Measurements from ENCODE around the gene NCAPD2.
A peak's percentile ranks its signal among the peaks of the same experiment; 100 is the strongest.

Gene NCAPD2

DNA sequence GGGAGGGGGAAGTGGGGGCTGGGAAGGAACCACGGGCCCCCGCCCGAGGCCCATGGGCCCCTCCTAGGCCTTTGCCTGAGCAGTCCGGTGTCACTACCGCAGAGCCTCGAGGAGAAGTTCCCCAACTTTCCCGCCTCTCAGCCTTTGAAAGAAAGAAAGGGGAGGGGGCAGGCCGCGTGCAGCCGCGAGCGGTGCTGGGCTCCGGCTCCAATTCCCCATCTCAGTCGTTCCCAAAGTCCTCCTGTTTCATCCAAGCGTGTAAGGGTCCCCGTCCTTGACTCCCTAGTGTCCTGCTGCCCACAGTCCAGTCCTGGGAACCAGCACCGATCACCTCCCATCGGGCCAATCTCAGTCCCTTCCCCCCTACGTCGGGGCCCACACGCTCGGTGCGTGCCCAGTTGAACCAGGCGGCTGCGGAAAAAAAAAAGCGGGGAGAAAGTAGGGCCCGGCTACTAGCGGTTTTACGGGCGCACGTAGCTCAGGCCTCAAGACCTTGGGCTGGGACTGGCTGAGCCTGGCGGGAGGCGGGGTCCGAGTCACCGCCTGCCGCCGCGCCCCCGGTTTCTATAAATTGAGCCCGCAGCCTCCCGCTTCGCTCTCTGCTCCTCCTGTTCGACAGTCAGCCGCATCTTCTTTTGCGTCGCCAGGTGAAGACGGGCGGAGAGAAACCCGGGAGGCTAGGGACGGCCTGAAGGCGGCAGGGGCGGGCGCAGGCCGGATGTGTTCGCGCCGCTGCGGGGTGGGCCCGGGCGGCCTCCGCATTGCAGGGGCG lies 40.2 kb downstream of the NCAPD2 start, which contains the start of gene GAPDH:
GAPDH (plus strand) TSS at position 595 of the 772 bp plus-strand sequence. CDS start 316 bp downstream, outside the sequence.
- DNase-seq (ENCODE audit: low read depth): peak; percentile 85

DNA sequence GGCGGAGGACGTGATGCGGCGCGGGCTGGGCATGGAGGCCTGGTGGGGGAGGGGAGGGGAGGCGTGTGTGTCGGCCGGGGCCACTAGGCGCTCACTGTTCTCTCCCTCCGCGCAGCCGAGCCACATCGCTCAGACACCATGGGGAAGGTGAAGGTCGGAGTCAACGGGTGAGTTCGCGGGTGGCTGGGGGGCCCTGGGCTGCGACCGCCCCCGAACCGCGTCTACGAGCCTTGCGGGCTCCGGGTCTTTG lies 40.7 kb downstream of the NCAPD2 start:
- no peak for DNase-seq (ENCODE audit: low read depth)

DNA sequence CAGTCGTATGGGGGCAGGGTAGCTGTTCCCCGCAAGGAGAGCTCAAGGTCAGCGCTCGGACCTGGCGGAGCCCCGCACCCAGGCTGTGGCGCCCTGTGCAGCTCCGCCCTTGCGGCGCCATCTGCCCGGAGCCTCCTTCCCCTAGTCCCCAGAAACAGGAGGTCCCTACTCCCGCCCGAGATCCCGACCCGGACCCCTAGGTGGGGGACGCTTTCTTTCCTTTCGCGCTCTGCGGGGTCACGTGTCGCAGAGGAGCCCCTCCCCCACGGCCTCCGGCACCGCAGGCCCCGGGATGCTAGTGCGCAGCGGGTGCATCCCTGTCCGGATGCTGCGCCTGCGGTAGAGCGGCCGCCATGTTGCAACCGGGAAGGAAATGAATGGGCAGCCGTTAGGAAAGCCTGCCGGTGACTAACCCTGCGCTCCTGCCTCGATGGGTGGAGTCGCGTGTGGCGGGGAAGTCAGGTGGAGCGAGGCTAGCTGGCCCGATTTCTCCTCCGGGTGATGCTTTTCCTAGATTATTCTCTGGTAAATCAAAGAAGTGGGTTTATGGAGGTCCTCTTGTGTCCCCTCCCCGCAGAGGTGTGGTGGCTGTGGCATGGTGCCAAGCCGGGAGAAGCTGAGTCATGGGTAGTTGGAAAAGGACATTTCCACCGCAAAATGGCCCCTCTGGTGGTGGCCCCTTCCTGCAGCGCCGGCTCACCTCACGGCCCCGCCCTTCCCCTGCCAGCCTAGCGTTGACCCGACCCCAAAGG lies 41.2 kb downstream of the NCAPD2 start:
- peak; percentile 62 for DNase-seq (ENCODE audit: low read depth)

DNA sequence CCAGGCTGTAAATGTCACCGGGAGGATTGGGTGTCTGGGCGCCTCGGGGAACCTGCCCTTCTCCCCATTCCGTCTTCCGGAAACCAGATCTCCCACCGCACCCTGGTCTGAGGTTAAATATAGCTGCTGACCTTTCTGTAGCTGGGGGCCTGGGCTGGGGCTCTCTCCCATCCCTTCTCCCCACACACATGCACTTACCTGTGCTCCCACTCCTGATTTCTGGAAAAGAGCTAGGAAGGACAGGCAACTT lies 41.7 kb downstream of the NCAPD2 start:
- DNase-seq (ENCODE audit: low read depth): no peak

DNA sequence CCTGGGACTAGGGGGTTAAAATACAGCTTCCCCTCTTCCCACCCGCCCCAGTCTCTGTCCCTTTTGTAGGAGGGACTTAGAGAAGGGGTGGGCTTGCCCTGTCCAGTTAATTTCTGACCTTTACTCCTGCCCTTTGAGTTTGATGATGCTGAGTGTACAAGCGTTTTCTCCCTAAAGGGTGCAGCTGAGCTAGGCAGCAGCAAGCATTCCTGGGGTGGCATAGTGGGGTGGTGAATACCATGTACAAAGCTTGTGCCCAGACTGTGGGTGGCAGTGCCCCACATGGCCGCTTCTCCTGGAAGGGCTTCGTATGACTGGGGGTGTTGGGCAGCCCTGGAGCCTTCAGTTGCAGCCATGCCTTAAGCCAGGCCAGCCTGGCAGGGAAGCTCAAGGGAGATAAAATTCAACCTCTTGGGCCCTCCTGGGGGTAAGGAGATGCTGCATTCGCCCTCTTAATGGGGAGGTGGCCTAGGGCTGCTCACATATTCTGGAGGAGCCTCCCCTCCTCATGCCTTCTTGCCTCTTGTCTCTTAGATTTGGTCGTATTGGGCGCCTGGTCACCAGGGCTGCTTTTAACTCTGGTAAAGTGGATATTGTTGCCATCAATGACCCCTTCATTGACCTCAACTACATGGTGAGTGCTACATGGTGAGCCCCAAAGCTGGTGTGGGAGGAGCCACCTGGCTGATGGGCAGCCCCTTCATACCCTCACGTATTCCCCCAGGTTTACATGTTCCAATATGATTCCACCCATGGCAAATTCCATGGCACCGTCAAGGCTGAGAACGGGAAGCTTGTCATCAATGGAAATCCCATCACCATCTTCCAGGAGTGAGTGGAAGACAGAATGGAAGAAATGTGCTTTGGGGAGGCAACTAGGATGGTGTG lies 42.3 kb downstream of the NCAPD2 start:
- DNase-seq (ENCODE audit: low read depth): no peak

DNA sequence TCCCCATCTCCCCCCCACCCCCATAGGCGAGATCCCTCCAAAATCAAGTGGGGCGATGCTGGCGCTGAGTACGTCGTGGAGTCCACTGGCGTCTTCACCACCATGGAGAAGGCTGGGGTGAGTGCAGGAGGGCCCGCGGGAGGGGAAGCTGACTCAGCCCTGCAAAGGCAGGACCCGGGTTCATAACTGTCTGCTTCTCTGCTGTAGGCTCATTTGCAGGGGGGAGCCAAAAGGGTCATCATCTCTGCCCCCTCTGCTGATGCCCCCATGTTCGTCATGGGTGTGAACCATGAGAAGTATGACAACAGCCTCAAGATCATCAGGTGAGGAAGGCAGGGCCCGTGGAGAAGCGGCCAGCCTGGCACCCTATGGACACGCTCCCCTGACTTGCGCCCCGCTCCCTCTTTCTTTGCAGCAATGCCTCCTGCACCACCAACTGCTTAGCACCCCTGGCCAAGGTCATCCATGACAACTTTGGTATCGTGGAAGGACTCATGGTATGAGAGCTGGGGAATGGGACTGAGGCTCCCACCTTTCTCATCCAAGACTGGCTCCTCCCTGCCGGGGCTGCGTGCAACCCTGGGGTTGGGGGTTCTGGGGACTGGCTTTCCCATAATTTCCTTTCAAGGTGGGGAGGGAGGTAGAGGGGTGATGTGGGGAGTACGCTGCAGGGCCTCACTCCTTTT lies 43.1 kb downstream of the NCAPD2 start:
- DNase-seq (ENCODE audit: low read depth): no peak

DNA sequence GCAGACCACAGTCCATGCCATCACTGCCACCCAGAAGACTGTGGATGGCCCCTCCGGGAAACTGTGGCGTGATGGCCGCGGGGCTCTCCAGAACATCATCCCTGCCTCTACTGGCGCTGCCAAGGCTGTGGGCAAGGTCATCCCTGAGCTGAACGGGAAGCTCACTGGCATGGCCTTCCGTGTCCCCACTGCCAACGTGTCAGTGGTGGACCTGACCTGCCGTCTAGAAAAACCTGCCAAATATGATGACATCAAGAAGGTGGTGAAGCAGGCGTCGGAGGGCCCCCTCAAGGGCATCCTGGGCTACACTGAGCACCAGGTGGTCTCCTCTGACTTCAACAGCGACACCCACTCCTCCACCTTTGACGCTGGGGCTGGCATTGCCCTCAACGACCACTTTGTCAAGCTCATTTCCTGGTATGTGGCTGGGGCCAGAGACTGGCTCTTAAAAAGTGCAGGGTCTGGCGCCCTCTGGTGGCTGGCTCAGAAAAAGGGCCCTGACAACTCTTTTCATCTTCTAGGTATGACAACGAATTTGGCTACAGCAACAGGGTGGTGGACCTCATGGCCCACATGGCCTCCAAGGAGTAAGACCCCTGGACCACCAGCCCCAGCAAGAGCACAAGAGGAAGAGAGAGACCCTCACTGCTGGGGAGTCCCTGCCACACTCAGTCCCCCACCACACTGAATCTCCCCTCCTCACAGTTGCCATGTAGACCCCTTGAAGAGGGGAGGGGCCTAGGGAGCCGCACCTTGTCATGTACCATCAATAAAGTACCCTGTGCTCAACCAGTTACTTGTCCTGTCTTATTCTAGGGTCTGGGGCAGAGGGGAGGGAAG lies 43.9 kb downstream of the NCAPD2 start:
- DNase-seq (ENCODE audit: low read depth): peak; percentile 66

DNA sequence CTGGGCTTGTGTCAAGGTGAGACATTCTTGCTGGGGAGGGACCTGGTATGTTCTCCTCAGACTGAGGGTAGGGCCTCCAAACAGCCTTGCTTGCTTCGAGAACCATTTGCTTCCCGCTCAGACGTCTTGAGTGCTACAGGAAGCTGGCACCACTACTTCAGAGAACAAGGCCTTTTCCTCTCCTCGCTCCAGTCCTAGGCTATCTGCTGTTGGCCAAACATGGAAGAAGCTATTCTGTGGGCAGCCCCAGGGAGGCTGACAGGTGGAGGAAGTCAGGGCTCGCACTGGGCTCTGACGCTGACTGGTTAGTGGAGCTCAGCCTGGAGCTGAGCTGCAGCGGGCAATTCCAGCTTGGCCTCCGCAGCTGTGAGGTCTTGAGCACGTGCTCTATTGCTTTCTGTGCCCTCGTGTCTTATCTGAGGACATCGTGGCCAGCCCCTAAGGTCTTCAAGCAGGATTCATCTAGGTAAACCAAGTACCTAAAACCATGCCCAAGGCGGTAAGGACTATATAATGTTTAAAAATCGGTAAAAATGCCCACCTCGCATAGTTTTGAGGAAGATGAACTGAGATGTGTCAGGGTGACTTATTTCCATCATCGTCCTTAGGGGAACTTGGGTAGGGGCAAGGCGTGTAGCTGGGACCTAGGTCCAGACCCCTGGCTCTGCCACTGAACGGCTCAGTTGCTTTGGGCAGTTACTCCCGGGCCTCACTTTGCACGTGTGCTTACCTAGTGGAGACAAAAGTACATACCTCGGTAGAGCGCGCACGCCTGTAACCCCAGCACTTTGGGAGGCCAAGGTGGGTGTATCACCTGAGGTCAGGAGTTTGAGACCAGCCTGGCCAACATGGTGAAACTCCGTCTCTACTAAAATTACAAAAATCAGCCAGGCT lies 44.8 kb downstream of the NCAPD2 start:
- no peak for DNase-seq (ENCODE audit: low read depth)

DNA sequence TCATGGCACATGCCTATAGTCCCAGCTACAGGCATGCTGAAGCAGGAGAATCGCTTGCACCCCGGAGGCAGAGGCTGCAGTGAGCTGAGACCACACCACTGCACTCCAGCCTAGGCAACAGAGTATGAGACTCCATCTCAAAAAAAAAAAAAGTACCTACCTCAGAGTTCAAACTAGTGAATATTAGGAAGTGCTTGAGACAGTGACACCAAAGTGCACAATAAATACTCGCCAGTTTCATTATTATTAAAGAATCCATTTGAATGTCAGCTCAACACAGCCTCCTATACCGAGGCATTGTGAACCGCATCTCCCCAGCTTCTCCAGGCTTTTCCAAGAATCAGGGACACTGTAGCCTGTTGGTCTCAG lies 45.4 kb downstream of the NCAPD2 start:
- DNase-seq (ENCODE audit: low read depth): no peak

DNA sequence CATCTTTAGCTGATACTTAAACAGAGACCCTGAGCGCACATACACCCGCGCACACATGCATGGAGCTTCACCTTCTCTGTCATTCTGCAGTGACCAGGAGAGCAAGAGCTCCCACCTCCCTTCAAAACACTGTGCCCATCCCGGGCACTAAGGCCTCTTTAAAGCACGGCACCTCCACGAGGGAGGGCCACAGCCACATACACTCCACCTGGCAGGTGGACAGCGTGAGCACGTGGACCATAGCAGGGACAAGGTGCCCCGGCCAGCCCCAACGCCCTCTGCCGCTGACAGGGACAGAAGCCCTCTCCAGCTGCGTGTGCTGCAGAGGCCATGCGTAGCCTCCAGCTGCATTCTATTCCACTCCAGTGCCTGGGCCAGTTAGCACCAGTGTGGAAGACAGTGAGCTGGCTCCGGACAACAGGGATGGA lies 45.8 kb downstream of the NCAPD2 start:
- no peak for DNase-seq (ENCODE audit: low read depth)

DNA sequence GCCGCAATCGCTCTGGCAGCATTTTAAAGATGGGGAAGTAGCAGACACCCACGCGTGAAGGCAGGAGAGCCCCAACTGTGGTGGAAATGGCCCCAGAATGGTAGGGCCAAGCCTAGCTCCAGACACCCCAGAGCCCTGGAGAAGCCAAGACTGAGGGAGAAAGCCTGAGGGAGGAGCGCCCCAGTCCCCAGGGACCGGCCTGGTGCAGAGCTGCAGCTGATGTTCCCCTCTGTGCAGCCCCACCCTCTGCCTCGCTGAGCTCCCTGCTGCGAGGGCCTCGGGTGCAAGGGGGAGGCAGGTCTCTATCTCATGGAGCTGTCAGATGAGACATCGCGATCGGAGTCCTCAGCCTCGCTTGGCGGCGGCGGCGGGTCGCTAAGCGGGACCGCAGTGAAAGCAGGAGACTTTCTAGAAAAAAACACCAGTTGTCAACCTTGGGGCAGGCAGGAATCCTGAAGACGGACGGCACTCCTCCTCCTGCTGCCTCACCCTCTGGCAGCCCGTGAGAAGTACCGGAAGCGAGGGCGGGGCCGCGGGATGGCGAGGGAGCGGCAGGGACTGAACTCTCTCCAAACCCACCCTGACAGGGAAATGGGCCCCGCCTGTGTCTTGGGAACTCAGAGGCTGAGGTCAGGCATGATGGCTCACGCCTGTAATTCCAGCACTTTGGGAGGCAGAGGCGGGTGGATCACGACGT lies 46.4 kb downstream of the NCAPD2 start:
- peak; percentile 49 for DNase-seq (ENCODE audit: low read depth)

DNA sequence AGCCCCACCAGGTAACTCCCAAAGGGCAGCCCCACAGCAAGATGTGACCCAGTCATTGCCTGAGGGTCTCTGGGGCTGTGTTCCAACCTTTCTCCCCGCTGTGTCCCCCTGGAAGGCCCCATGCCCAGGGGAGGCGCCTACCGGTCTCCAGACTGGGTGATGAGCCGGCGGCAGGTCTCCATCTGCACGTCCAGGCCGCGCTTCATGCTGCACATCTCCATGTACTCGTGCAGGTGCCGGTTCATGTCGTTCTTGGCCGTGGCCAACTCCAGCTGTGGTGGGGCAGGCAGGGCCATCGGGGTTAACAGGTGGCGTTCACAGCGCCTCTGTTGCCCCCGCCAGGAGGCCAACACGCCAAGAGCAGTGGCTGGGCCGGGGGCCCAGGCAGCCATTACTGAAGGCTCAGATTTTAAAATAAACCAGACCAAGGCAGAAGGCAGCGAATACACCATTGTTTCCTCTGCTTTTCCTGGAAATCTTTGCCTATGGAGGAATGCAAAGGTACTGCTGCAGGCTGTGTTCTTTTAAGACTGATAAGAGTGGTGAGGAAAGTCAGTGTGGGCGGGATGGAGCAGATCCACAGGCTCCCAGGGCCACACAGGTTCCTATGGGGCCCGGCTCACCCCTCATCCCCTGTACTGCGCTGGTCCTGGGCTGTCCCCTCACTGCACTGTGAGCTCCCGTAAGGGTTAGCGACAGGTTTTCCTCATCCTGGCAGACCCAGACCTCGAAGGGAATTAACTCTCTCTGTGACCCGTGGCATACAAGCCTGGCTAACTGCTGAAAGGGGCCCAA lies 47.7 kb downstream of the NCAPD2 start:
- no peak for DNase-seq (ENCODE audit: low read depth)

DNA sequence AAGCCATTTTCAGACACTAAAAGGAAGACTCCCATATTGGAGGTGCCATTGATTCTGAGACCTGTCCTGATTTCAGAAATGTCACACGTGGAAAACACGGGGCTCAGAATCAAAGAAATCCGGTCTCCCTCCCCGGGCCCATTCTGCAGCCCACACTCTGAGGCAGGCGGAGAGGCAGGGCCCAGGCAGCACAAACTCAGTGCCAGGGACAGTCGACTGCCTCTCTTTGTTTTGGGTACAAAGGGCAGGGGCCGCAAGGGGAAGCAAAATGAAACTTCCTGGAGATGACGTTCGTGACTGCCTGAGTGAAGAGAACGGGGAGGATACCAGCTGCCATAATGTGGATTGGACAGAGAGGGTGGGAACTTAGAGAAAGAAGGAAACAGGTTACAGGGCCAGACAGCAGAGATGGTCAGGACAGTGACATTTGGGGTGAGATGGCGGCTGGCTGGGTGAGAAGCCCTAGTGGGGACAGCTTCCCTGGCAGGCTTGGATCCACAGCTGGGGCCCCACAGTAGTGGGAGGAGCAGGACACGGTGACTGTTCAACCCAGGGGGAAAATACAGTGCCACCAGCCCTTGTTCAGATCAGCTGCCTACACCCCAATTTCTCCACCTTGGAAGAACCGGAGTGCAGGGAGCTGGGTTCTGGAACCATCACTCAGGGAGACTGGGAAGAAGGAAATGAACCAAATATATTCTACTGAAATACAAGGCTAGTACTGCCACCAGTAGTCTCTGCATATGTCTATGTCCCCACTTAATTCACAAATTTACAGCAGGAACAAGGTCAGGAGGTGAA lies 48.5 kb downstream of the NCAPD2 start:
- DNase-seq (ENCODE audit: low read depth): no peak

DNA sequence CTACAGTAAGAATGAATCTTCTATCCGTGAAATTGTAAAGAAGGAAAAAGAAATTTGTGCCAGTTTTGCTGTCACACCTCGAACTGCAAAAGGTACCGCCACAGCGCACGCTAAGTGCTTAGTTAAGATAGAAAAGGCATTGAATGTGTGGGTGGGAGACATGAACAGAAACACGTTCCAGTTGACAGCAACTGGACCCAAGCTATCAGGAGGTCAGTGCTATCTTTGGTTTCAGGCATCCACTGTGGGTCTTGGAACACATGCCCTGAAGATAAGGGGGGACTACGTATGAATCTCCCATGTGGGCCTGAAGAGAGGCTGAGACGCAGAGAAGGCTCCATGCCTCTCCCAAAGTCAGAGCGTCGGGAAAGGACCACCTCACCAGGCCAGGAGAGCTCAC lies 52.1 kb downstream of the NCAPD2 start:
- DNase-seq (ENCODE audit: low read depth): no peak

DNA sequence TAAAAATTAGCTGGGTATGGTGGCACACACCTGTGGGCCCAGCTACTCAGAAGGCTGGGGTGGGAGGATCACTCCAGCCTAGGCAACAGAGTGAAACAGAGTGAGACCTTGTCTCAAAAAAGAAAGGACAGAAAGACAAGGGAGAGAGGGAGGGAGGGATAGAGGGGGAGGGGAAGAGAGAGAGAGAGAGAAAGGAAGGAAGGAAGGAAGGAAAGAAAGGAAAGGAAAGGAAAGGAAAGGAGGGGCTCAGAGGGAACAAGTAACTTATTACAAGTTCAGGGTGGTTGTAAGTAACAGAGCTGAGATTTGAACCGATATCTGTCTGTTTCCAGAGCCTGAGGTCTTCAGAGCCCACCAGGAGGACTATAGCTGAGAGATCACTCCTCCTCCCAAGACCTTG lies 53.7 kb downstream of the NCAPD2 start:
- no peak for DNase-seq (ENCODE audit: low read depth)

DNA sequence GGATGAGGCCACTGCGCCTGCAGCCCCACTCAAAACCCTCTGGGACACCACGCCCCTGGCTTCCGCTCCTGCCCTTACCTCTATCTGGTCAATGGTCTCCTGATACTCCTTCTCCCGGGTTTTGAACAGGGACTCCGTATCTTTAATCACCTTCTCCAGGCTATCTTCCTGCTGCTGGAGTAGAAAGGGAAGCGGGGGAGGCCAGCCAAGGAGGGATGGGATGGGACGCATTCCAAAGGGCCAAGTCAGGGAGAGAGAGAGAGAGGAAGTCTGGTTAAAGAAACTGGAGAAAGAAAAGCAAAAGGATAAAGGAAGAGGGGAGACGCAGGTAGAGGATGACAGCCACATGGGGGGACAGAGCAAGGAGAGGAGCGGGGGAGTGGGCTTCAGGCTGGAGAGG lies 54.1 kb downstream of the NCAPD2 start:
- no peak for DNase-seq (ENCODE audit: low read depth)

DNA sequence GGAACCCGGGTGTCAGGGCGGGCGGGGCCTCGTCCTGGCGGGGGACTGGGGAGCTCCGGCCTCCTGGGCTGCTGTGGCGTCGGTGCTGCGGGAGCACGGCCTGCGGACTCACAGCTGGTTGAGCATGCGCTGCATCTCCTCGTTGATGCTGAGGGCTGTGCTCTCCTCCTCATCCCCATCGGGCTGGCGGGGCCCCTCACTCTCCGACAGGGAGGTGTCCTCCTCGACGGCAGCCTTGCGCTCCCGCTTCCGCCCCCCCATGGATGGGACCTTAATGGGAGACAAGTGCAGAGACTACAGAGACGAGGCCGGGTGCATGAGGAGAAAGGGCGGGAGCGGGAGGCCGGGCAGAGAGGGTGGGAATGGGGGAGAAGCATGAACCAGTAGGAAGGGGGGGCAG lies 54.7 kb downstream of the NCAPD2 start:
- DNase-seq (ENCODE audit: low read depth): no peak

DNA sequence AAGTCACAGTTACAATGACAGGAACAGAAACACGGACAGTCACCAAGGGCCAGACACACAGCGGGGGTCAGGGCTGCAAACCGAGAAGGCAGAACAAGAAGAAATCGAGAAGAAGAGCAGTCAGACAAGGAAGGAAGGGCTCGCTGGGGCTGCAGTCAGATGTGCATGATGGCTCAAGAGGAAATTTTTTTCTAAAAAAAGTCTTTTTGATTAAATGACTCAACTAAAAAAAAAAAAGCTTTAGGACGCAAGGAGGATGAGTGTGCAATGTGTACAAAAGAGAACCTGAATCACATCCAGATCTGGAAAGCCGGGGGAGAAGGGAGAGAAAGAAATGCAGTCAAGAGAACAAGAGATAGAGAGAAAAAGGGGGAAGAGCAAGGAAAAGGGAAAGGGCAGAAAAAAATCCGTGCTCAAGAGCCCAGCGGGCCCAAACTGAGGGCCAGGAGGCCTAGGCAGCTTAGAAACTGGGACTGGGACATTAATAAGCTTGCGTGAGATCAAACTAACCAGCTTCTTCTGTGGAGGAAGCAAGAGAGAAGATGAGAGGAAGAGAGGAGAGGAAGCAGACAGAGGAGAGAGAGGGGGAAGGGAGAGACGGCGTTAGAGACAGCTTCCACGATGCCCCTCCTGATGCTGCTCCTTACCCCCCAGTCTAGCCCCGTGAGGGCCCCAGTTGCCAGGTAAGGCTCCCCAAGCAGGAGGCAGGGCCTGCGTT lies 55.2 kb downstream of the NCAPD2 start:
- DNase-seq (ENCODE audit: low read depth): no peak
